HepG2 (cell line): ENCODE data around the gene RNF114. TPM values are rescaled to one million over a fixed set of nuclear protein-coding genes. Genes with fewer than 3 reads are reported as not detected.

Experiments
- ATF2 ChIP-seq: sonication (generic); formaldehyde crosslinking; IDR thresholded peaks from 2 replicates; pipeline ENCODE4 v1.4.0; 2020; ENCODE audit warnings: missing genetic modification reagents
- BCL6 ChIP-seq: IDR thresholded peaks from 2 replicates; pipeline ENCODE4 v1.6.1; 2016; ENCODE audit warnings: missing genetic modification reagents, missing compliant biosample characterization
- DZIP1 ChIP-seq: sonication (generic); formaldehyde crosslinking; IDR thresholded peaks from 2 replicates; pipeline ENCODE4 v1.5.0; 2020; ENCODE audit warnings: mild to moderate bottlenecking, missing genetic modification reagents
- EHMT2 ChIP-seq: fragments of 200-600 bp; sonication (generic); IDR thresholded peaks from 2 replicates; pipeline ENCODE4 v1.7.0; 2017; ENCODE audit warnings: antibody characterized with exemption, low read depth, low read length, borderline replicate concordance
- FOXA1 ChIP-seq, 2 experiments: fragments of 450-650 bp in 1 of 2; sonication (generic) in 1 of 2; formaldehyde crosslinking in 1 of 2; IDR thresholded peaks; 2 replicates each; pipeline versions ENCODE4 v1.4.0 to v1.6.1; 2016 to 2020; ENCODE audit warnings: missing genetic modification reagents in 1 of 2
- HIVEP1 ChIP-seq: sonication (generic); formaldehyde crosslinking; IDR thresholded peaks from 2 replicates; pipeline ENCODE4 v1.4.0; 2020; ENCODE audit warnings: mild to moderate bottlenecking, missing genetic modification reagents
- MAZ ChIP-seq, 2 experiments: sonication (generic) in 1 of 2; formaldehyde crosslinking in 1 of 2; IDR thresholded peaks; 2 replicates each; pipeline versions ENCODE4 v1.5.0 to v1.6.1; 2012 to 2020; ENCODE audit warnings: low read depth in 2 of 2, mild to moderate bottlenecking in 2 of 2, borderline replicate concordance in 1 of 2, improper control_type of control experiment in 1 of 2, low read length in 1 of 2, missing genetic modification reagents in 1 of 2, moderate library complexity in 1 of 2
- NR1H2 ChIP-seq: sonication (generic); formaldehyde crosslinking; IDR thresholded peaks from 2 replicates; pipeline ENCODE4 v1.8.1; 2022; ENCODE audit warnings: low read depth, missing genetic modification reagents, borderline replicate concordance
- RAD21 ChIP-seq: fragments of 450-650 bp; formaldehyde crosslinking; IDR thresholded peaks from 2 replicates; pipeline ENCODE4 v1.5.0; 2020; ENCODE audit warnings: mild to moderate bottlenecking
- TEAD2 ChIP-seq: sonication (generic); formaldehyde crosslinking; IDR thresholded peaks from 2 replicates; pipeline ENCODE4 v1.9.0; 2021; ENCODE audit warnings: missing genetic modification reagents
- THAP8 ChIP-seq: sonication (generic); formaldehyde crosslinking; IDR thresholded peaks from 2 replicates; pipeline ENCODE4 v1.5.1; 2020; ENCODE audit warnings: missing genetic modification reagents, mild to moderate bottlenecking, borderline replicate concordance
- ZNF276 ChIP-seq: sonication (generic); formaldehyde crosslinking; IDR thresholded peaks from 2 replicates; pipeline ENCODE4 v1.4.0; 2020; ENCODE audit warnings: mild to moderate bottlenecking, low read depth, missing genetic modification reagents
- ZNF619 ChIP-seq: sonication (generic); formaldehyde crosslinking; IDR thresholded peaks from 2 replicates; pipeline ENCODE4 v1.4.0; 2020; ENCODE audit warnings: mild to moderate bottlenecking, missing genetic modification reagents
- ZNF720 ChIP-seq: sonication (generic); formaldehyde crosslinking; IDR thresholded peaks from 2 replicates; pipeline ENCODE4 v1.4.0; 2020; ENCODE audit warnings: missing genetic modification reagents
- polyA plus RNA-seq, 8 experiments: library from polyadenylated mRNA; depleted of rRNA in 3 of 8; stranded (reverse) in 7 of 8; unstranded in 1 of 8; fragments of >200 nt; fragmentation: Illumina TruSeq in 4 of 8; extraction: Trizol in 4 of 8; gene quantifications; 2 replicates each; pipeline versions ENCODE4 v1.2.1 to v1.2.3, GENCODE V29; 2011 to 2016; ENCODE audit warnings: low read depth in 4 of 8, missing spikeins in 1 of 8, mixed read lengths in 1 of 8; ENCODE audit not compliant: insufficient read depth in 1 of 8
- total RNA-seq, 5 experiments: library from RNA; depleted of rRNA; stranded (reverse); fragments of >200 nt; fragmentation: Illumina TruSeq; extraction: Trizol; gene quantifications; 2 replicates each; pipeline ENCODE4 v1.2.3, GENCODE V29; 2016; ENCODE audit warnings: low read depth in 1 of 5
- TF ChIP-seq, protein P1 (sequence below): sonication (generic); formaldehyde crosslinking; IDR thresholded peaks from 2 replicates; pipeline ENCODE4 v1.4.0; 2020; ENCODE audit warnings: missing genetic modification reagents, borderline replicate concordance

The RNF114 gene
- total and polyA plus RNA-seq, 2 of the 13 experiments (the other 11 are each of a cell fraction or from before 2014, with no cell fraction given) = 119 to 126 TPM

- TF ChIP-seq THAP8 (CRISPR knock-in tag) = no peak
- 0 out of 2 replicates have a peak, but pooled peaks have one; percentile 68 for TF ChIP-seq ZNF720
- TF ChIP-seq RAD21 (CRISPR knock-in tag) = peak; percentile 51
- TF ChIP-seq TEAD2 (CRISPR knock-in tag) = peak; percentile 66; the same call in 1 of the 2 replicates
- peak; percentile 80; the same call in 1 of the 2 replicates for TF ChIP-seq EHMT2
- no peak; the same call in none of the 2 replicates for TF ChIP-seq ZNF276 (CRISPR knock-in tag)
- peak; percentile 98 for TF ChIP-seq ZNF619
- peak; percentile 86; the same call in 1 of the 2 replicates for TF ChIP-seq DZIP1 (CRISPR knock-in tag)
- TF ChIP-seq HIVEP1 (CRISPR knock-in tag) = peak; percentile 35
- TF ChIP-seq MAZ (IDR thresholded peaks at IDR 0.05; ENCODE audit: borderline replicate concordance, low read depth, low read length) = peak; percentile 68; the same call in 1 of the 2 replicates
- TF ChIP-seq MAZ (CRISPR knock-in tag; IDR thresholded peaks at IDR 0.05; ENCODE audit: low read depth) = peak; percentile 95
- no peak for TF ChIP-seq BCL6
- 0 out of 2 replicates have a peak, but pooled peaks have one; percentile 20 for TF ChIP-seq NR1H2 (CRISPR knock-in tag)
- TF ChIP-seq, protein P1, sequence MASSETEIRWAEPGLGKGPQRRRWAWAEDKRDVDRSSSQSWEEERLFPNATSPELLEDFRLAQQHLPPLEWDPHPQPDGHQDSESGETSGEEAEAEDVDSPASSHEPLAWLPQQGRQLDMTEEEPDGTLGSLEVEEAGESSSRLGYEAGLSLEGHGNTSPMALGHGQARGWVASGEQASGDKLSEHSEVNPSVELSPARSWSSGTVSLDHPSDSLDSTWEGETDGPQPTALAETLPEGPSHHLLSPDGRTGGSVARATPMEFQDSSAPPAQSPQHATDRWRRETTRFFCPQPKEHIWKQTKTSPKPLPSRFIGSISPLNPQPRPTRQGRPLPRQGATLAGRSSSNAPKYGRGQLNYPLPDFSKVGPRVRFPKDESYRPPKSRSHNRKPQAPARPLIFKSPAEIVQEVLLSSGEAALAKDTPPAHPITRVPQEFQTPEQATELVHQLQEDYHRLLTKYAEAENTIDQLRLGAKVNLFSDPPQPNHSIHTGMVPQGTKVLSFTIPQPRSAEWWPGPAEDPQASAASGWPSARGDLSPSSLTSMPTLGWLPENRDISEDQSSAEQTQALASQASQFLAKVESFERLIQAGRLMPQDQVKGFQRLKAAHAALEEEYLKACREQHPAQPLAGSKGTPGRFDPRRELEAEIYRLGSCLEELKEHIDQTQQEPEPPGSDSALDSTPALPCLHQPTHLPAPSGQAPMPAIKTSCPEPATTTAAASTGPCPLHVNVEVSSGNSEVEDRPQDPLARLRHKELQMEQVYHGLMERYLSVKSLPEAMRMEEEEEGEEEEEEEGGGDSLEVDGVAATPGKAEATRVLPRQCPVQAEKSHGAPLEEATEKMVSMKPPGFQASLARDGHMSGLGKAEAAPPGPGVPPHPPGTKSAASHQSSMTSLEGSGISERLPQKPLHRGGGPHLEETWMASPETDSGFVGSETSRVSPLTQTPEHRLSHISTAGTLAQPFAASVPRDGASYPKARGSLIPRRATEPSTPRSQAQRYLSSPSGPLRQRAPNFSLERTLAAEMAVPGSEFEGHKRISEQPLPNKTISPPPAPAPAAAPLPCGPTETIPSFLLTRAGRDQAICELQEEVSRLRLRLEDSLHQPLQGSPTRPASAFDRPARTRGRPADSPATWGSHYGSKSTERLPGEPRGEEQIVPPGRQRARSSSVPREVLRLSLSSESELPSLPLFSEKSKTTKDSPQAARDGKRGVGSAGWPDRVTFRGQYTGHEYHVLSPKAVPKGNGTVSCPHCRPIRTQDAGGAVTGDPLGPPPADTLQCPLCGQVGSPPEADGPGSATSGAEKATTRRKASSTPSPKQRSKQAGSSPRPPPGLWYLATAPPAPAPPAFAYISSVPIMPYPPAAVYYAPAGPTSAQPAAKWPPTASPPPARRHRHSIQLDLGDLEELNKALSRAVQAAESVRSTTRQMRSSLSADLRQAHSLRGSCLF (CRISPR knock-in tag) = no peak
- TF ChIP-seq FOXA1 (IDR thresholded peaks at IDR 0.05) = no peak
- peak; percentile 66 for TF ChIP-seq FOXA1 (CRISPR knock-in tag; IDR thresholded peaks at IDR 0.05)
- peak; percentile 94; the same call in 1 of the 2 replicates for TF ChIP-seq ATF2
Observed at GRCh38 chr20:49915380-49916145, 20.6 kb upstream of the RNF114 start, which contains the start of gene SPATA2 (continued).
